PC-3 (cell line): Measurements from ENCODE around the gene NRAS.

ENCODE experiments used
- EZH2 ChIP-seq: fragments of 300-600 bp; sonication (generic); IDR thresholded peaks from one replicate; pipeline ENCODE4 v1.6.1; 2017; ENCODE audit warnings: antibody characterized with exemption, mild to moderate bottlenecking, low read length; ENCODE audit not compliant: unreplicated experiment
- TF ChIP-seq, protein P1 (sequence below): fragments of 300-600 bp; sonication (generic); conservative IDR thresholded peaks from 2 replicates; pipeline ENCODE4 v1.5.1; 2017; ENCODE audit warnings: antibody characterized with exemption, low read depth, mild to moderate bottlenecking, low read length

DNA sequence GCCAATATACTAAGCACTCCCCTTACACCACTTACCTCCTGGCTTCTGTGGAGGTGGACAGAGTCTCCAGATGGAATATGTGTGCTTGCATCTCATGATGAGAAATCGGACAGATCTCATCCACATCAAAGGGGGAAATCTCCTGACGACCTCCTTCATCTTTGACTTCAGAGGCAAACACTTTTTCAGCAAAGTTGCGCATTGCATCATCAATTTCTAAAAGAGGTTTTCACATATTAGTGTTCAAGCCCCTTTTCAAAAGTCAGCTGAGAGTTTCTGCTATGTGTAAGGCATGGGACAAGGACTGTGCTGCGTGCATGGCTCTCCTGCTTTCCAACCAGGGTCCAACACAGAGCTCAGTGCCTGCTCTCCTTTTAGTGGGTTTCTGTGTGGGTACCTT, 28.0 kb downstream of the NRAS start:
- TF ChIP-seq, protein P1, sequence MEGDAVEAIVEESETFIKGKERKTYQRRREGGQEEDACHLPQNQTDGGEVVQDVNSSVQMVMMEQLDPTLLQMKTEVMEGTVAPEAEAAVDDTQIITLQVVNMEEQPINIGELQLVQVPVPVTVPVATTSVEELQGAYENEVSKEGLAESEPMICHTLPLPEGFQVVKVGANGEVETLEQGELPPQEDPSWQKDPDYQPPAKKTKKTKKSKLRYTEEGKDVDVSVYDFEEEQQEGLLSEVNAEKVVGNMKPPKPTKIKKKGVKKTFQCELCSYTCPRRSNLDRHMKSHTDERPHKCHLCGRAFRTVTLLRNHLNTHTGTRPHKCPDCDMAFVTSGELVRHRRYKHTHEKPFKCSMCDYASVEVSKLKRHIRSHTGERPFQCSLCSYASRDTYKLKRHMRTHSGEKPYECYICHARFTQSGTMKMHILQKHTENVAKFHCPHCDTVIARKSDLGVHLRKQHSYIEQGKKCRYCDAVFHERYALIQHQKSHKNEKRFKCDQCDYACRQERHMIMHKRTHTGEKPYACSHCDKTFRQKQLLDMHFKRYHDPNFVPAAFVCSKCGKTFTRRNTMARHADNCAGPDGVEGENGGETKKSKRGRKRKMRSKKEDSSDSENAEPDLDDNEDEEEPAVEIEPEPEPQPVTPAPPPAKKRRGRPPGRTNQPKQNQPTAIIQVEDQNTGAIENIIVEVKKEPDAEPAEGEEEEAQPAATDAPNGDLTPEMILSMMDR: no peak
- TF ChIP-seq EZH2: no peak
